Activated naive CD4-positive, alpha-beta T cell treated with Interleukin-2 at 50 U/mL for 16 hours (primary cell): ENCODE measurements around the gene ARVCF.
"Not testable (repeated sequence)": the region's sequence is repeated elsewhere in the genome, so short reads cannot be mapped to it uniquely, and the experiment has no call there.

Experiments
- DNase-seq: peaks from one replicate; pipeline ENCODE4 v3.0.0-alpha.2; 2020

The ARVCF gene

DNA sequence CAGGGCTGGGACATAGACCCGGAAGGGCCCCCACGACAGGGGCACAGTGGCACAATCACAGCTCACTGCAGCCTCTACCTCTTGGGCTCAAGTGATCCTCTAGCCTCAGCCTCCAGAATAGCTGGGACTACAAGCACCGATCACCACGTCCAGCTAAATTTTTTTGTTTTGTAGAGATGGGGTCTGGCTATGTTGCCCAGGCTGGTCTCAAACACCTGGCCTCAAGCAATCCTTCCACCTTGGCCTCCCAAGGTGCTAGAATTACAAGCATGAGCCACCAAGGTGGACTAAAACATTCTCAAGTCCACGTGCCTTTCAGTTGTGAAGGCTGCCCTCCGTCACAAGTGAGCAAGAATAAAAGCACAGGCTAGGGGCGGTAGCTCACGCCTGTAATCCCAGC is 85.1 kb downstream of the ARVCF start:
- no peak for DNase-seq

- DNase-seq = no peak
These were observed 85.8 kb downstream of the ARVCF start for GRCh38 chr22:19930551-19931486.

- DNase-seq = no peak
These were observed 86.8 kb downstream of the ARVCF start for GRCh38 chr22:19929586-19930550.

GRCh38 chr22:19928207-19928606 is 88.4 kb downstream of the ARVCF start:
- DNase-seq = no peak

GRCh38 chr22:19927696-19928095 is 88.9 kb downstream of the ARVCF start:
- no peak for DNase-seq

GRCh38 chr22:19926028-19926427 is 90.6 kb downstream of the ARVCF start:
- DNase-seq = not testable (repeated sequence)

GRCh38 chr22:19923914-19924513 is 92.6 kb downstream of the ARVCF start:
- DNase-seq = no peak

DNA sequence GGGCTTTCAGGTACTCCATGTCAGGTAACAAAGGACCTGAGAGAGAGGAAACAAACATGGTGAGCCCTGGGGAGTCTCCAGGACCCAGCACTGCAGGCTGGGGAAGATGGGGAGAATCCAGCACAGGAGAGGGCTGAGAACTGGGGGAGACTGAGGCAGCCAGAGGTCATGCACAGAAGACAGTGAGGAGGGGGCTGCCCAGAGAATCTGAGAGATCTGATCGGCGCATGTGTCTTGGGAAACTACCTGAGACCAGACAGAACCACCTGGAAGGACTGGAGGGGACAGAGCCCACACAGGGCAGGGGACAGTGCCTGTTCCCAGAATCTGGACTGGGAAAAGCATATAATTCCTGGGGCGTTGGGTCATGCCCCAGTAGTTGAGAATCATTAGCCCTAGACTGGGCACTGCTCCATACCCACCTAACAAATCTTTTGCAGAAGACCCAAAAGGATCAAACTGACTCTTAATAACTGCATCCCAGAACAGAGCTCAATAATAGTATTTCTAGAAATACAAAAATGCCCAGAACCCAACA is 95.0 kb downstream of the ARVCF start:
- no peak for DNase-seq
